NB4 (cell line): ENCODE data around the gene OTUB2.

Source experiments
- DNase-seq: peaks from one replicate; pipeline ENCODE4 v3.0.0; 2010; ENCODE audit warnings: low read depth
- H3K4me3 ChIP-seq: one replicate; pipeline ENCODE4 v1.5.1; 2011; ENCODE audit warnings: mild to moderate bottlenecking, low read depth, low read length, moderate library complexity
- MYC ChIP-seq: IDR thresholded peaks from 2 replicates; pipeline ENCODE4 v1.6.1; 2011; ENCODE audit warnings: low read depth, low read length
- POLR2A ChIP-seq: IDR thresholded peaks from 2 replicates; pipeline ENCODE4 v1.6.1; 2011; ENCODE audit warnings: mild to moderate bottlenecking; ENCODE audit not compliant: insufficient read length; ENCODE audit errors: extremely low read depth
- TF ChIP-seq, protein P1 (sequence below): IDR thresholded peaks from 2 replicates; pipeline ENCODE4 v1.6.1; 2011; ENCODE audit warnings: low read depth, low read length
- TF ChIP-seq, protein P2 (sequence below): IDR thresholded peaks from one replicate; pipeline ENCODE4 v1.5.1; 2012; ENCODE audit warnings: low read depth, low read length

OTUB2 gene

DNA sequence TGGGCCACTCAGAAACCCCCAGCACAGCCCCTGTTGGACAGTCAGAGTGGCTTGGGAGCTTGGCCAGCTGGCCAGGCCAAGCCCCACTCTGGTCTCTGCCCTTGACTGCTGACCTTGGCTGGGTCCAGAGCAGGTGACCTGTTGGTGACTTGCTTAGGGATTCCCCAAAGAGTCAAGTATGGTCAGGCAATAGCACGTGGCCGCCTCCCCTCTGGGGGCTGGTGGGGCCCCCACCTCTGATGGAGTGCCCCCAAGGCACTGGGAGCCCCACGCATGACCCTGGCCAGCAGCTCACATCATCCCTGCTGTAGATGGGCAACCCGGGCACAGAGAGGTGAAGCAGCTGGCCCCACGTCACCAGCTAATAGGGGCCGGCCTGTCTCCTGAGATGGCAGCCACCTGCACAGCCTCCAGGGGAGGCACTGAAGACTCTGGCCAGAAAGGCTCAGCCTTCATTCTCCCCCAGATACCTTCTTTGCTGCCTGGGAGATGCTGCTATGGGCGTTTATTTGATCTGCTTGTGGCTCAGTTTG, 27.2 kb upstream of the OTUB2 start:
- no peak overlapping the region for H3K4me3 ChIP-seq
- TF ChIP-seq, protein P1, sequence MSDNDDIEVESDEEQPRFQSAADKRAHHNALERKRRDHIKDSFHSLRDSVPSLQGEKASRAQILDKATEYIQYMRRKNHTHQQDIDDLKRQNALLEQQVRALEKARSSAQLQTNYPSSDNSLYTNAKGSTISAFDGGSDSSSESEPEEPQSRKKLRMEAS = no peak
- TF ChIP-seq, protein P2, sequence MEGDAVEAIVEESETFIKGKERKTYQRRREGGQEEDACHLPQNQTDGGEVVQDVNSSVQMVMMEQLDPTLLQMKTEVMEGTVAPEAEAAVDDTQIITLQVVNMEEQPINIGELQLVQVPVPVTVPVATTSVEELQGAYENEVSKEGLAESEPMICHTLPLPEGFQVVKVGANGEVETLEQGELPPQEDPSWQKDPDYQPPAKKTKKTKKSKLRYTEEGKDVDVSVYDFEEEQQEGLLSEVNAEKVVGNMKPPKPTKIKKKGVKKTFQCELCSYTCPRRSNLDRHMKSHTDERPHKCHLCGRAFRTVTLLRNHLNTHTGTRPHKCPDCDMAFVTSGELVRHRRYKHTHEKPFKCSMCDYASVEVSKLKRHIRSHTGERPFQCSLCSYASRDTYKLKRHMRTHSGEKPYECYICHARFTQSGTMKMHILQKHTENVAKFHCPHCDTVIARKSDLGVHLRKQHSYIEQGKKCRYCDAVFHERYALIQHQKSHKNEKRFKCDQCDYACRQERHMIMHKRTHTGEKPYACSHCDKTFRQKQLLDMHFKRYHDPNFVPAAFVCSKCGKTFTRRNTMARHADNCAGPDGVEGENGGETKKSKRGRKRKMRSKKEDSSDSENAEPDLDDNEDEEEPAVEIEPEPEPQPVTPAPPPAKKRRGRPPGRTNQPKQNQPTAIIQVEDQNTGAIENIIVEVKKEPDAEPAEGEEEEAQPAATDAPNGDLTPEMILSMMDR = no peak
- no peak for TF ChIP-seq POLR2A
- TF ChIP-seq MYC = no peak
- no peak for DNase-seq

DNA sequence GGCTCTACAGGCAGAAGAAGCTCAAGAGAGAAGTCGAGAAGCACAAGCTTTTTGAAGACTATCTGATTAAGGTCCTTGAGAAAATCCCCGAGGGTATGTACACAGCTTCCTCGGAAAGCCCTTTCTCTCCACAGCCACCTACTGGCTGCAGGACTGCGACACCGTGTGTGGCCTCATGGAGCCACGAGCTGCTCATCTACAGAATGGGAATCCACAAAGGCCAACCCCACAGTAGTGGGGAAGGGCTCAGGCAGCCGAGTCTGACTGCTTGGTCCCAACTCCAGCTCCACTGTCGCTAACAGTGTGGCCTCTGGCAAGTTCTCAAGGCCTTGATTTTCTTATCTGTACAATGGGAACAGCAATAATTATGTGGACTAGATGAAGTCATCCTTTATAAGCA, 26.6 kb upstream of the OTUB2 start:
- TF ChIP-seq, protein P2 = no peak
- TF ChIP-seq POLR2A = no peak
- TF ChIP-seq MYC = no peak
- TF ChIP-seq, protein P1 = no peak
- no peak overlapping the region for H3K4me3 ChIP-seq
- peak; percentile 38 for DNase-seq

DNA sequence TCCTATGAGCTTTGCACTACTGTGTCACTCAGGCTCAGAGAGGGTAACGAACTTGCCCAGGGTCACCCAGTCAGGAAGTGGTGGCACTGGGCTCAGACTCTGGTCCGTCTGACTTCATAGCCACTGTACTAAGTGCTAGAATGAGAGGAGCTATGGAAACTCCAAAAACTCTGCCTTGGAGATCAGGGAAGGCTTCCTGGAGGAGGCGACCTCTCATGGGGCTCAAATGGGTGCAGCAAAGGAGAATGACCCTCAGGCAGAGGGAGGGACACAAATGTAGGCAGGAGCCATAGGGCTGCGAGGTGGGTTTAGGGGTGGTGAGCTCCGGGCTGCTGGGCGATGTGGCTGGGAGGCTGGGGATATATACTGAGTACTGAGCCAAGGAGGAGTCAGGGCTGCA, 25.9 kb upstream of the OTUB2 start:
- DNase-seq = no peak
- TF ChIP-seq, protein P2 = no peak
- TF ChIP-seq MYC (no peak), POLR2A (no peak)
- TF ChIP-seq, protein P1 = no peak
- H3K4me3 ChIP-seq = no peak overlapping the region

DNA sequence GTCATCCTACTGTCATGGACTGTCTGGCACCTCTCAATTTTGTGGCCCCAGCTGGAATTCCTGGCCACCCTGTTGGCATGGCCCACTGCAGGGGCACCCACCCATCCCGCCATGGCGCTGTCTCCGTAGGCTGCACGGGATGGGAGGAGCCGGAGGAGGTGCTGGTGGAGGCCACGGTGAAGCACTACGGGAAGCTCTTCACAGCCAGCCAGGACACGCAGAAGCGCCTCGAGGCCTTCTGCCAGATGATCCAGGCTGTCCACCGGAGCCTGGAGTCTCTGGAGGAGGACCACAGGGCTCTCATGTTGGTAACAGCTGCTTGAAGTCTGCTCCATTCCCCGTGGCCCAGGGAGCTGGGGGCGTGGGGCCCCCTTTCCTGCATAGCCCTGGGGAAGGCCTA, 25.1 kb upstream of the OTUB2 start:
- no peak for DNase-seq
- H3K4me3 ChIP-seq = no peak overlapping the region
- TF ChIP-seq, protein P1 = no peak
- TF ChIP-seq, protein P2 = no peak
- TF ChIP-seq MYC (no peak), POLR2A (no peak)

DNA sequence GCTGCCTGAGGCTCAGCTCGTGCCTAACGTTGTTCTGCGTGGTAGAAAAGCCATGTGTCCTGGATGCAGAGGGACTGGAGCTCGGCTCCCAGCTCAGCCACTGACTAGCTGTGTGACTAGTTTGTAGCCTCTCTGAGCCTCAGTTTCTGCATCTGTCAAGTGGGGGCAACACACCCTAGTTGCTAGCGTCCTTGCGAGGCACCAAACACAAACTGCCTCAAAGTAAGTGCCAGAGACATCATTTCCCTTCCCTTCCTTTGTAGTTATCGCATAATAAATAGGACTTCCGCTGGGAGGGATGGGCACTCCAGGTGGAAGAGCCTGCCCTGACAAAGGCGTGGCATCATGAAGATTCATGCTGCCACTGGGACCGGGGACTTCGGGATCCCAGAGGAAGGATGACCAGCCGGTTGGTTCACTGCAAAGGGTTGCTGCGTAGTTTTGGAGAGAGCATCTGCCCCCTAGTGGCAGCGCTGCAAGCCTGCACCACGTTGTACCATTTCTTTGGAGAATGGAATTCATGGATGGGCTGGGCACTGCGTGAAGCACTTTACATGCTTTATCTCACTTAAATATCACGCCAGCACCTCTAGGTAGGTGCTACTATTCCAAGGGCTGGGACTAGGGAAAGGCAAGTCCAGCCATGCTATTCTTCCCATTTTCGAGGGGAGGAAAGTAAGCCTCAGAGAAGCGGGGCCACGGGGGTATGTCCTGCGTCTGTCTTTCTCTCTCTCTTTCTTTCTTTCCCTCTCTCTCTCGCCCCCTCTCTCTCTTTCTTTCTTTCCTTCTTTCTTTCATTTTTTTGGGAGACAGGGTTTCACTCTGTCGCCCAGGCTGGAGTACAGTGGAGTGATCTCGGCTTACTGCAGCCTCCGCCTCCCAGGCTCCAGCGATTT, 24.4 kb upstream of the OTUB2 start:
- TF ChIP-seq MYC (no peak), POLR2A (no peak)
- TF ChIP-seq, protein P1 = peak; percentile 63
- TF ChIP-seq, protein P2 = peak; percentile 95
- no peak overlapping the region for H3K4me3 ChIP-seq
- DNase-seq = peak; percentile 62
